Natural killer cell (primary cell): ENCODE measurements around the gene BCL2L11. TPM values are rescaled to one million over a fixed set of nuclear protein-coding genes. Genes with fewer than 3 reads are reported as not detected.

ENCODE experiments used
- ATAC-seq, 3 donors: fragments of 150-1000 bp in 2 of 3; fragments of 200-7000 bp in 1 of 3; cut with Tn5 transposase; 1 replicate in 1 of 3; 2 replicates in 2 of 3; pipeline ENCODE4 v1.10.0; 2021; ENCODE audit warnings: mild to moderate bottlenecking in 2 of 3, moderate library complexity in 2 of 3
- DNase-seq, 2 donors: peaks; one replicate each; pipeline versions ENCODE4 v3.0.0 to v3.0.0-alpha.2; 2013 to 2021; ENCODE audit warnings: mixed read lengths in 1 of 2
- H3K27ac ChIP-seq: one replicate; pipeline ENCODE4 v1.5.1; 2013; ENCODE audit warnings: mild to moderate bottlenecking, low read length
- H3K27me3 ChIP-seq: one replicate; pipeline ENCODE4 v1.6.1; 2013; ENCODE audit warnings: low read length; ENCODE audit not compliant: control insufficient read depth, insufficient read depth
- H3K36me3 ChIP-seq: one replicate; pipeline ENCODE4 v1.6.1; 2013; ENCODE audit warnings: low read length; ENCODE audit not compliant: control insufficient read depth, insufficient read depth
- H3K4me1 ChIP-seq: one replicate; pipeline ENCODE4 v1.6.1; 2013; ENCODE audit warnings: low read length; ENCODE audit not compliant: control insufficient read depth, insufficient read depth
- H3K4me3 ChIP-seq: one replicate; pipeline ENCODE4 v1.5.1; 2013; ENCODE audit warnings: low read length
- H3K9me3 ChIP-seq: one replicate; pipeline ENCODE4 v1.6.1; 2013; ENCODE audit warnings: low read length; ENCODE audit not compliant: control insufficient read depth, insufficient read depth
- H3K27ac Mint-ChIP-seq, 2 donors: one replicate each; pipeline ENCODE4 v1.8.0; 2022; ENCODE audit warnings: mild to moderate bottlenecking in 2 of 2, mixed read lengths in 2 of 2, moderate library complexity in 1 of 2
- H3K27me3 Mint-ChIP-seq, 2 donors: one replicate each; pipeline ENCODE4 v1.8.0; 2022; ENCODE audit warnings: low read depth in 2 of 2, mixed read lengths in 2 of 2
- H3K36me3 Mint-ChIP-seq: one replicate; pipeline ENCODE4 v1.8.0; 2022; ENCODE audit warnings: mixed read lengths
- H3K4me1 Mint-ChIP-seq, 2 donors: one replicate each; pipeline ENCODE4 v1.8.0; 2022; ENCODE audit warnings: mixed read lengths in 2 of 2
- H3K4me3 Mint-ChIP-seq: one replicate; pipeline ENCODE4 v1.8.0; 2022; ENCODE audit warnings: mild to moderate bottlenecking, moderate library complexity, mixed read lengths
- H3K9me3 Mint-ChIP-seq, 2 donors: one replicate each; pipeline ENCODE4 v1.8.0; 2022; ENCODE audit warnings: mixed read lengths in 2 of 2
- CTCF ChIP-seq: fragments of 200-600 bp; IDR thresholded peaks from one replicate; pipeline ENCODE4 v1.8.0; 2022; ENCODE audit warnings: antibody characterized with exemption
- WGBS: methylation state at CpG from one replicate; pipeline ENCODE4 v1.1.7; 2013; ENCODE audit warnings: missing lambda C conversion rate; ENCODE audit not compliant: insufficient coverage; 5-methylcytosine and 5-hydroxymethylcytosine counted together
- intact Hi-C: fragments of 100-400 bp; cut with micrococcal nuclease; formaldehyde crosslinking; loops from one replicate; pipeline ENCODE4 v1.14.2; 2022
- total RNA-seq, 4 donors: library from RNA; stranded (reverse); fragments of 120-200 nt in 1 of 4; gene quantifications; one replicate each; pipeline versions ENCODE4 v1.2.3 to v1.2.4, GENCODE V29; 2013 to 2022

The BCL2L11 gene
- total RNA-seq, 3 donors from 2014 or later (not counting 1 experiment from before 2014, with no cell fraction given) = 27.4 to 56.9 (median 39.9) TPM

- no peak overlapping the region for H3K4me3 ChIP-seq
- H3K4me1 Mint-ChIP-seq = peaks cover 18 to 22% of the 10 kb centered on the region in 2 donors
- H3K4me3 Mint-ChIP-seq = no peak overlapping the region
- DNase-seq (no peak), ATAC-seq (no peak)
- no peaks in the 10 kb centered on the region for H3K27me3 Mint-ChIP-seq
- WGBS = 92% methylated on average over 1 of the region's 1 CpG
- intact Hi-C loops = no loop called here
- peaks cover 11% of the 10 kb centered on the region for H3K36me3 Mint-ChIP-seq
- no peak for TF ChIP-seq CTCF
- no peaks in the 10 kb centered on the region for H3K9me3 ChIP-seq
- no peaks in the 10 kb centered on the region for H3K27me3 ChIP-seq
- no peaks in the 10 kb centered on the region for H3K9me3 Mint-ChIP-seq
- no peak overlapping the region for H3K27ac Mint-ChIP-seq
- no peak overlapping the region for H3K27ac ChIP-seq
- H3K36me3 ChIP-seq = peaks cover 26% of the 10 kb centered on the region
- peaks cover 19% of the 10 kb centered on the region for H3K4me1 ChIP-seq
These were observed 5.9 kb downstream of the BCL2L11 start for GRCh38 chr2:111126581-111126980.

GRCh38 chr2:111127351-111127750 is 6.6 kb downstream of the BCL2L11 start:
- no peak for TF ChIP-seq CTCF
- H3K27ac Mint-ChIP-seq = no peak overlapping the region
- Histone ChIP-seq H3K4me3 (no peak overlapping the region), H3K9me3 (no peaks in the 10 kb centered on the region), H3K36me3 (peaks cover 30% of the 10 kb centered on the region), H3K4me1 (peaks cover 12% of the 10 kb centered on the region), H3K27me3 (no peaks in the 10 kb centered on the region), H3K27ac (no peak overlapping the region)
- intact Hi-C loops = no loop called here
- no peak overlapping the region for H3K4me3 Mint-ChIP-seq
- no peaks in the 10 kb centered on the region for H3K9me3 Mint-ChIP-seq
- H3K4me1 Mint-ChIP-seq = peaks cover 12 to 16% of the 10 kb centered on the region in 2 donors
- ATAC-seq (no peak), DNase-seq (no peak)
- H3K27me3 Mint-ChIP-seq = no peaks in the 10 kb centered on the region
- peaks cover 11% of the 10 kb centered on the region for H3K36me3 Mint-ChIP-seq
- 90% methylated on average over 3 of the region's 4 CpGs for WGBS

- peaks cover 11% of the 10 kb centered on the region for H3K36me3 Mint-ChIP-seq
- H3K9me3 ChIP-seq = no peaks in the 10 kb centered on the region
- no peaks in the 10 kb centered on the region for H3K9me3 Mint-ChIP-seq
- H3K27me3 ChIP-seq = no peaks in the 10 kb centered on the region
- TF ChIP-seq CTCF = no peak
- WGBS = 83% methylated on average over 1 of the region's 2 CpGs
- DNase-seq = no peak
- no peak overlapping the region for H3K4me3 Mint-ChIP-seq
- H3K27ac ChIP-seq = no peak overlapping the region
- intact Hi-C loops = no loop called here
- peaks cover 9 to 12% of the 10 kb centered on the region in 2 donors for H3K4me1 Mint-ChIP-seq
- no peaks in the 10 kb centered on the region for H3K27me3 Mint-ChIP-seq
- no peak for ATAC-seq
- no peak overlapping the region for H3K4me3 ChIP-seq
- H3K27ac Mint-ChIP-seq = no peak overlapping the region
- peaks cover 9% of the 10 kb centered on the region for H3K4me1 ChIP-seq
- peaks cover 30% of the 10 kb centered on the region for H3K36me3 ChIP-seq
These were observed 7.4 kb downstream of the BCL2L11 start for GRCh38 chr2:111128096-111128495.

- H3K36me3 ChIP-seq = peaks cover 8% of the 10 kb centered on the region
- no peaks in the 10 kb centered on the region for H3K9me3 ChIP-seq
- no peak for TF ChIP-seq CTCF
- peaks cover 6% of the 10 kb centered on the region for H3K4me1 ChIP-seq
- WGBS = 82% methylated on average over 2 of the region's 2 CpGs
- H3K4me3 Mint-ChIP-seq = no peak overlapping the region
- H3K36me3 Mint-ChIP-seq = peaks cover 5% of the 10 kb centered on the region
- ATAC-seq (no peak), DNase-seq (no peak)
- no peaks in the 10 kb centered on the region for H3K27me3 Mint-ChIP-seq
- H3K27me3 ChIP-seq = no peaks in the 10 kb centered on the region
- H3K4me3 ChIP-seq = no peak overlapping the region
- no peak overlapping the region for H3K27ac Mint-ChIP-seq
- H3K27ac ChIP-seq = no peak overlapping the region
- H3K9me3 Mint-ChIP-seq = no peaks in the 10 kb centered on the region
- peaks cover 0 to 24% of the 10 kb centered on the region in 2 donors for H3K4me1 Mint-ChIP-seq
- intact Hi-C loops = no loop called here
These were observed 12.9 kb downstream of the BCL2L11 start for GRCh38 chr2:111133603-111134002.
